GM19397 (cell line): ENCODE results near the gene CAV3.
"Not testable (repeated sequence)": the region's sequence is repeated elsewhere in the genome, so short reads cannot be mapped to it uniquely, and the experiment has no call there.

Experiments
- ATAC-seq: cut with Tn5 transposase; IDR thresholded peaks from one replicate; pipeline ENCODE4 v1.9.1; 2021; ENCODE audit warnings: mild to moderate bottlenecking, moderate library complexity; ENCODE audit not compliant: unreplicated experiment

Gene CAV3

DNA sequence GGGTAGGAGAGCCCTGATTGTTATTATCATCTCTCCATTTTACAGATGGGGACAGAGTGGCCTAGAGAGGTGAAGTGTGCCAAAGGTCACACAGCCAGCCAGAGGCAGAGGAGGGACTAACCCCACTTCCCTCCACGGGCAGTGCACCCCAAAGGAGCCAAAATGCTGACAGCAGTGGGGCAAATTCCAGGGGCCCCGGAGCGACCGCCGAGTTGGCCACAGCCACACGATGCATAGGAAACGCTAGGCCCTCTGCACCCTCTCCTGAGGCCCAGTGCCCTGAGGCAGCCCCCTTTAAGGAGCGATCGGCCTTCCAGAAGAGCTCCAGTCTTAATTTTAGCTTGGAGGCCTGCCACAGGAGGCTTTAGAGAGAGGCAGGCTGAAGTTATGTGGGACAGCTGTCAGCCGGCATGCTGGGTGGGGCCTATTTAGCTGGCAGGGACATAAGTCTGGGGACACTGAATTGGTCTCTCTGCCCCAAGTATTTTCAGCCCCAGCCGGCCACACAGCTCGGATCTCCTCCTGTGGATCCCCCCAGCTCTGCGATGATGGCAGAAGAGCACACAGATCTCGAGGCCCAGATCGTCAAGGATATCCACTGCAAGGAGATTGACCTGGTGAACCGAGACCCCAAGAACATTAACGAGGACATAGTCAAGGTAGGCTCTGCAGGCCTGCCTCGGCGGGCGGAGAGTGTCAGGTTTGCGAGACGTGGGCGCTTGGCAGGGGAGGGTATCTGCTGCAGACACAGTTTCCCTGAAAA lies at the start of gene CAV3:
Gene CAV3 (plus strand): TSS at position 471 of the 763 bp plus-strand sequence. CDS start 75 bp downstream, at position 546.
- ATAC-seq = no peak

DNA sequence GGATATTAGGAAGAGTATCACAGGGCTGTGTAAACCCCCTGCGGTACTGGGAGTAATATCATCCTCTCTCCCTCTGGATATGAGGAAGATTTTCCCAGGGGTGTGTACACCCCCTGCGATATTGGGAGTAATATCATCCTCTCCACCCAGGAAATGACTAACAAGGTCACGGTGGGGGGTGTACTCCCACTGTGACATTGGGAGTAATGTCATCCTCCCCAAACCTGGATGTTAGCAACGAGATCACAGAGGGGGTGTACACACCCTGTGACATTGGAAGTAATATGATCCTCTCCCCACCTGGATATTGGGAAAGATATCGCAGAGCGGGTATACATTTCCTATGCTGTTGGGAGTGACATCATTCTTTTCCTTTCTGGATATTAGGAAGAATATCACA lies 48.6 kb upstream of the CAV3 start:
- not testable (repeated sequence) for ATAC-seq

DNA sequence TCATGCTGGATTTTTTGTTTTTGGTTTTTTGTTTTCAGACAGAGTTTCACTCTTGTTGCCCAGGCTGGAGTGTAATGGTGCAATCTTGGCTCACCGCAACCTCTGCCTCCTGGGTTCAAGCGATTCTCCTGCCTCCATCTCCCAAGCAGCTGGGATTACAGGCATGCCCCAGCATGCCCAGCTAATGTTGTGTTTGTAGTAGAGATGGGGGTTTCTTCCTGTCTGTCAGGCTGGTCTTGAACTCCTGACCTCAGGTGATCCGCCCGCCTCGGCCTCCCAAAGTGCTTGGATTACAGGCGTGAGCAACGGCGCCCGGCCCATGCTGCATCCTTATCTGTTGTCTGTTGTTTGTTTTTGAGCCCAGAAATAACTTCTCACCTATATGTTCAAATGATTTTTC lies 42.3 kb upstream of the CAV3 start:
- not testable (repeated sequence) for ATAC-seq

DNA sequence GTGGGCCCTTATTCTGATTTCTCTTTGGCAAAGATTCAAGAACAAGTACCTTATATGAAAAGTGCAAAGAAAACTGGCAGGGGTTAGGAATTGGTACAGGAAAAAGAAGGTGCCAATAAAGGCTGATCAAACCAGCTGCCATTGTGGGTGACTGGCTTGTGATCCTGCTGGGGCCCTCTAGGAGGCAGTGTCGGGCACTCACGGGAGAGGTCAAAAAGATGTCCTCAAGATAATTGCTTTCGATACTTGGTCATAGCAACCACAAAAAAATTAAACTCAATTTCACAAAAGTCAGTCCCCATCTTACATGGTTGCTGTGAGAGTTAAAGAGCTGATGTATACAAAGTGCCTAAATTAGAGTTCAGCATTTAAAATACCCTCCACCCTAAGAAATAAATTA lies 31.0 kb upstream of the CAV3 start:
- no peak for ATAC-seq

DNA sequence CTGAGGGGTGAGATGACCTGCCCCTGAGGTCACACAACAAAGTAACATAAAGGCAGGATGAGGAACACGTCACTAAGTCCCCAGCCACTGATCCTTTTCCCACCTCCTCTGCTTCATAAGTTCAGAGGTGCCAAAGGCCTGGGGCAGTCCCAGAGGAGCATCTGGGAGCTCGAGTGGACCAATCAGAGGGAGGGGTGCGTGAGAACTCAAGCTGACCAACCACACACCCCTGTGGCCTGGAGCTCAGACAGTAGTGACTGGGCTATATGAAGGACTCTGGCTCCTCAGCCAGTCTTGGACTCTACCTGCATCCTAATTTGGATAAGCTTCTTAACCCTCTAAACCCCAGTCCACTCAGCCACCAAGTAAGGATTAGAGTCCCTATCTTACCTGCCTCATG lies 28.0 kb upstream of the CAV3 start:
- no peak for ATAC-seq

DNA sequence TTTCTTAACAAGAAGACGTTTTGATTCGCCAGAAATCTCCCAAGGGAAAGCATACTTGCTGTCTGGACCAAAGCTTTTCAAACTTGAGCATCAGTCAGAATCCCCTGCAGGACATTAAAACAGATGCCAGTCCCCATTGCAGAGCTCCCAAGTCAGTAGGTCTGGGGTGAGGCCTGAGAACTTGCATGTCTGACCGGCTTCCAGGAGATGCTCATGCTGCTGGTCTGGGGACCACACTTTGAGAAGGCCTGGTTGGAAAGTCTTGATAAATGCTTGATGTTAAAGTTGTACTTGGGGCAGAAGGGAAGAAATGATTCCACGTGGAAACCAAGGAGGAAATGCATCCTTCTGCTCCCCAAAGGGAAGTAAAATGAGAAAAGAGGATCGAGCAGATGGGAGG lies 24.3 kb upstream of the CAV3 start:
- ATAC-seq = no peak

DNA sequence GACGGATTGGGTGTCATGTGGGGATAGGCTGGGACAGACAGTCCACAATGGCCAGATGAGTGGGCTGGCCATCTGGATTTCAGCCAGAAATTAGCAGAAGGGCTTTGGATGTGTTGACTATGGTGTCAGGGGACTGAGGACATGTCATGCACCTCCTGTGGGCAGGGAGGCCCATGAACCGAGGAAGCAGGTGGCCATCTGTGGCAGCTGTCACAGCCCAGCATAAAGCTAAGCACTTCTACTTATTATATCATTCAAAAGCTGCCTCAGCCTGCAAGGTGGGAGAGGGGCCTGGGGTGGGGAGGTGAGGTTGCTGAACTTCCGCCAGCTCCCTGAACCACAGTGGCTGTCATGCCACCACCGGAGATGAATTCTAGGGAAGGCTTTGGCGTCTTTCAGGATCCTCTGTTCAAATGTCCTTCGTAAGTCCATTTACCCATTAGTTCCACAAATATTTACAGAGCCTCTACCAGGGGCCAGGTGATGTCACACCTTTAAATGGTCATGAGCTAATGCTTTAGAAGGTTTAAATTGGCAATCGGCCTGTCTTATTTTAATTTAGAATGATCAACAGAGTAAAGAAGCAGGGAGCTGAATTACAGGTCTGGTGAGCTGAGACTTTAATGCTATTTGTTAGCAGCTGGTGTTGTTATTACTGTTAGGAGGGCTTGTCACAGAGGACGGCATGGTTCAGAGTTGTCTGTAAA lies 23.6 kb upstream of the CAV3 start:
- no peak for ATAC-seq

DNA sequence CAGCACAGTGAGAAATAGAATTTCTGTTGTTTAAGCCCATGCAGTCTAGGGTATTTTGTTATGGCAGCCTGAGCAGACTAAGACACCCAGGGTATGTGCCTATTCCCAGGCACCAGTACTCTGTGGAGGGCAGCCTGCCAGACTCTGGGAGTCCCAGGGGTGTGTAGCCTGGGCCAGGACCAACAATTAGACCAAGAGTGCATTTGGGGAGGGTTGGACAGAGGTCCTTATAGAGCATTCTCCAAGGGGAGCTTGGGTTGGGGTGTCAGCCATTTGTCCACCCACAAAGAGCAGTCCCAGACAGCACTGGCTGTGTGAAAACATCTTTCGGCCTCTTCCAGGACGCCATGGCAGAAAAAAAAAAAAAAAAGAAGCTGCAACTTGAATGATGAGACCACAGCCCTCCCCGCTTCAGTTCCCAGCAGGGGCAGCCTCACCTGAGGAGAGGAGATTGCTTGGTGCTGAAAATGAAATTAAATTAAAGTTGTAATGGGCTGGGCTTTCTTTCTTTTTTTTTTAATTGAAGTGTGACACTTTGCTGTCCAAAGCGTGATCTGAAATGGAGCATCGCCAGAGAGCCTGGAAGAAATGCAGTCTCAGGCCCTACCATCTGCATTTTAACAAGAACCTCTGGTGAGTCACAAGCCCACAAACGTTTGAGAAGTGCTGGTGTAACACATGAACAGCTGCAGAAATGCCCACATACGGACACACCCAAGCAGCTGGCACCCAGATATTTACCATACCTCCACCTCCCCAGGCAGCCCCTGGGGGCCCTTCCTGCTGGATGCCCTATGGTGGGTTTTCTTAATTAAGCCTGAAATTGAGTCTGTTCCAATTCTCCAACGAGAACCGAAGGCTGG lies 21.3 kb upstream of the CAV3 start:
- no peak for ATAC-seq

DNA sequence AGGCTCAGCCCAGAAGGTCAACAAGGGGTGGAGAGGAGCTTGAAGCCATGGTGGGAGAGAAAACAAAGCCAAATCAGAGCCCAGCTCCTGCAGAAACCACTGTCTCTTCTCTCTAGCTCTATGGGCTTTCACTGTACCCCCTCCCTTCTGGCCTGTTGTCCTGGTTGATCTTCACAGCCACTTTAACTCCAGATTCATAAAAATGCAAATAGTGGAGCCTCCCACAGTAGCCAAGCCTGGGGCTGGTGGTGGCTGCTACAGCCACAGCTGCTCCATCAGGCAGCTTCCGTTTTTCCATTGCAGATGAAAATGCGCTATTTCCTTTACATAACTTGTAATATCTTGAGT lies 20.7 kb upstream of the CAV3 start:
- no peak for ATAC-seq

DNA sequence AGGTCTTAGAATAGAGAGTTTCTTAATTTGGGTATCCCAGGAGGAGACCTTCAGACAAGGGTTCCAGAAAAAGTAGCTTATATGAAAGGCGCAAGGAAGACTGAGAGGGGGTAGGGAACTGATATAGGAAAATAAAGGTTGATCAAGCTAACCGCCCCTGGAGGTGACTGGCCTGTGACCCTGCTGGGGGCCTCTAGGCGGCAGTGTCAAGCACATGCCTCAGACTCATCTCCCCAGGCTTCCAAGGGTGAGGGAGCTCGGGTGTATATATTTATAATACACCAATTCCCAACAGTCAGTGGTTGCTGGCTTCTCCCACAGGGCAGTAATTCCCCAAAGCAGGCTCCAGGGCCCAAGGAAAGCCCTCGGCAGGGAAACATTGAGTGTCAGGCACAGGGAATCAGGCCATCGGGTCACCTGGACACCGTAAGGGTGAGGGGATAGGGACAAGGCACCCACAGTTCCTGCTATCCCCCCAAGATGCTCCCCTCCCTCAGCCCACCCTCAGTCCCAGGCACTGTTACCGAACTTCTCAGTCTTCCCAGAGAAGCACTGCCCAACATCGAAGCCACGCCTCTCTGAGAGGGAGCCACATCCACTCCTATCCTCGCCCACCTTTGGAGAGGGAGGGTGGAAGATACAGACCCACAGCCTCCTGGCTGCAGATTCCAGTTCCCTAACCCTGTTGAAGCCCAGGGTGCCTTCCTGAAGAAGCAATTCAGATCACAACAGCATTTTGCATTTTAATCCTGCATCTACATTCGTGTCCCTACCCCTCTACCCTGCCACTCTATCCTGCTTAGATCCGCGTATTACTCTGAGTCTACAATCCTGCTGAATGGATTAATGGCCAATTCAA lies 19.5 kb upstream of the CAV3 start:
- no peak for ATAC-seq

DNA sequence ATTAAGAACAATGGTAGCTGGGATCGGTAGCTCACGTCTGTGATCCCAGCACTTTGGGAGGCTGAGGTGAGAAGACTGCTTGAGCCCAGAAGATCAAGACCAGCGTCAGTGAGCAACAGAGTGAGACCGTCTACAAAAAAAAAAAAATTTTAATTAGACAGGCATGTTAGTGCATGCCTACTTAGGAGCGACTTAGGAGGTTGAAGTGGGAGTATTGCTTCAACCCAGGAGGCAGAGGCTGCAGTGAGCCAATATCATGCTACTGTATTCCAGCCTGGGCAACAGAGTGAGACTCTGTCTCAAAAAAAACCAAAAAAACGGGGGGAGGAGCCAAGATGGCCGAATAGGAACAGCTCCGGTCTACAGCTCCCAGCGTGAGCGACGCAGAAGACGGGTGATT lies 17.8 kb upstream of the CAV3 start:
- not testable (repeated sequence) for ATAC-seq

DNA sequence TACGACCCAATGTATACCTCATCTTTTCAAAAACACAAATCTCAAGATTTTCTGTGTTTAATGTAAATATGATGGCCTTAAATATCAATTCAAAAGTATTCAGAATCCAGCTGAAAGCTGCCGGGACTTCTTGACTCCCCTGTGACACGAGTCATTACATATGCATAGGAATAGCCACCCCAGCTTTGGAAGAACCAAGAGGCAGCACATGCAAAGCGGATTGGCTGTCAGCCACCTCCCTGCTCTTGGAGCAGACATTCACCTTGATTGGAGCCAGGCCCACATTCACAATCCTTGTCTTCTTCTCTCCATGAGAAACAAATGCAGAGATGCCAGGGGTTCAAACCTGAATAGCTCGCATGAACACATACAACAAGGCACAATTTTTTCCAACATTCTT lies 10.8 kb upstream of the CAV3 start:
- ATAC-seq = no peak

DNA sequence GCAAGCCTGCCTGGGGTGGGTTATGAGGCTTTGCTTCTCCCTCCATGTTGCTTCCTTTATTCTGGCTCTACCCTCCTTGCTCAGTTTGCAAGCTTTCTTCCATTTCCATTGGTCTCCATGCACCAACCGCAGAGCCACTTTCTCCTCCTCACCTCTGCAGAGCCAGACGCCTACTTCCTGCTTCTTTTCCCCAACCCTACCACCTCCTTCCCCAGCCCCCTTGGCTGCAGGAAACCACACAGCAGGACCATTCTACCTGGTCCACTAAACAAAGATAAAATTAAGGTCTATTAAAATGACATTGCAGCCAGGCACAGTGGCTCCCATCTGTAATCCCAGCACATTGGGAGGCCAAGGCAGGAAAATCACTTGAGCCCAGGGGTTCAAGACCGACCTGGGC lies 10.0 kb upstream of the CAV3 start:
- ATAC-seq = no peak

DNA sequence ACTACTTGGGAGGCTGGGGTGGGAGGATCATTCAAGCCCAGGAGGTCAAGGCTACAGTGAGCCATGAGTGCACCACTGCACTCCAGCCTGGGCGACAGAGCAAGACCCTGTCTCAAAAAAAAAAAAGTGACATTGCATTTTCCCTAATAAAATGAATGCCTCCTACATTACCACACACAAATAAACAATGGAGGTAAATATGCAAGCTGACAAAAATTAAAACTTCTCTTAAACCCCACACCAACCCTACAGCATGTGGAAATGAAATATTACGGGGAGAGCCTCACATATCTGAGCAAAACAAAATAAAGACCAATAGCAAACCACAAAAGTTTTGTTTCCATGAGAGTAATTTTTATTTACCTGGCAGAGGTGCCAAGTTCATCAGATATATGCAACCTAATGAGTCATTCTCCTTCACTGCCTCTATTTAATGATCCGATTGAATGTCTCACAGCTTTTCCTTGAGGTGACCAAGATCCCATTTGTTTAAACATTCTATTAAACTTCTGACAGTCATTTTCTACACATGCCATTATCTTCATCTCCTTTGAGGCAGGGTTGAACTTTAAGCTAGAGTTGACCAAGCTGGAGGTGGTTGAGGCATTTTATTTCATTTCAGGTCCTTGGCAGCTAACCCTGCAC lies 9.4 kb upstream of the CAV3 start:
- ATAC-seq = no peak

DNA sequence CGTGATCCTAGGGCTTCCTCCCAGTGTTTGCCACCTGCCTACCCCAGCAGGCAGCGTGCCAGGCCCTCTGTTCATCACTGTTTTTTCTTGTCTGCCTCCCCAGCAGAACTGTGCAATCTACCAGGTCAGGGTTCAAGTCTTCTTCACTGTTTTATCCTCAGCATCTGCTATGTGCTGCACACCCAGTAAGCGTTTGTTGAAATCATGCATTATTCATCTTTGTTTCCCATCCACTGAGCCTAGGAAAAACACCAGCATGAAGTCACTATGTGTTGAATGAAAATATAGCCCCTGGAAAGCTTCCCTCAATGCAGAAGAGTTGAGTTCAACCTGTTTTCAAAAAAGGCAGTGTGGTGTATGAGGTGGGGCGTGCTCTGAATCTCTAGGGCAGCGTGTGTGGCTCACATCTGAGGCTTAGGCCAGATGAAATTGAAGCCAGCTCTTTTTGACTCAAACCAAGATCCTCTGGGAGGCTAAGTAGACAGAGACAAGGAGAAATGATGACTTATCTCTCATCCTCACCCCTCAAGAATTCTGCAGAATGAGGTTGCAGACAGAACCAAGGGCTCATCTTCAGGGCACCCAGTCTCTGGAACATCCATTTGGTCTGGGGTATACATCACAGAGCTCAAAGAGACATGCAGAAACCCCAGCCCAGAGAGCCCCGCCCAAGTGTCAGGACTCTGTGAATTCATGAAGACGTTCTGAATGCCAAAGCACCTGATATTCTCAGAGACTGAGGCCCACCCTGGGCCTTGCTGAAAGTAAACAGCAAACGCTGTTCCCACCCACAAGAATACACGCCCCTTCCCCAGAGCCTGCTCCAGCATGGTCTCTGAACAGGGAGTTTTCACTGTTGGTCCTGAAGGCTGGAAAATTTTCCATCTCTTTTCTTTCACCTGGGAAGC lies 5.7 kb upstream of the CAV3 start:
- no peak for ATAC-seq

DNA sequence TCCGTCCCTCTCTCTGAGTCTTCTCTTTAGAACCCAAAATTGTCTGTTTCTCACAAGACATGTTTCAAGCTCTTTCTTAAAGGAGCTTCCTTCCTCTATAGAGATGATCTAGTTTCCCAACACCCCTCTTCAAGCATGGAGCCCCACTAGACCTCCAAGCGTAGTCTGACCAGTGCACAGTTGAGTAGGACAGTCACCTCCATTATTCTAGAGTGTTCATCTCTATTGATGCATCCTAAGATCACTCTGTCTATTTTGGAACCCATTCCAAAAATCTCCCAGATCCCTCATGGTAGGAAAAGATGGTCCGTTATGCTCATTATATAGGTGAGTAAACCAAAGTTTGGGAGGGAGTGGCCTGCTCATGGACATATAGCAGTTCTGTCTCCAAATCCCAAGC lies 4.1 kb upstream of the CAV3 start:
- ATAC-seq = no peak

DNA sequence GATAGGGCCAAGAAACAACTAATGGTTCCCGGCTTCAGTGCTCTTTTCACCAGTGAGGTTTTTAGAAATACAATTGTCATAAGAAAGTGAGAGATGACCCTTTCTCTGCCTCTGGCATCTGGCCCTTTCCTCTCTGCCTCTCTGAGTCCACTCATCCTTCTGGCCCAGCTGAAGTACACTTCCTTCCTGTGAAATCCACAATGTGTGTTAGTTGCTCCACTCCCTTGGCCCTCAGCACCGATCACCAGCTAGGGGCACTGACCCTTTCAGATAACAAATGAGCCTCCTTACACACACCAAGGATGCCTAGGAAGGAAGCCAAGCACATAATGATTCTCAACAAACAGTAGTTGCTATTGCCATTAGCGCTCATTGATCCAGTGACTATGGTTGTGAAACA lies 2.9 kb upstream of the CAV3 start:
- no peak for ATAC-seq

DNA sequence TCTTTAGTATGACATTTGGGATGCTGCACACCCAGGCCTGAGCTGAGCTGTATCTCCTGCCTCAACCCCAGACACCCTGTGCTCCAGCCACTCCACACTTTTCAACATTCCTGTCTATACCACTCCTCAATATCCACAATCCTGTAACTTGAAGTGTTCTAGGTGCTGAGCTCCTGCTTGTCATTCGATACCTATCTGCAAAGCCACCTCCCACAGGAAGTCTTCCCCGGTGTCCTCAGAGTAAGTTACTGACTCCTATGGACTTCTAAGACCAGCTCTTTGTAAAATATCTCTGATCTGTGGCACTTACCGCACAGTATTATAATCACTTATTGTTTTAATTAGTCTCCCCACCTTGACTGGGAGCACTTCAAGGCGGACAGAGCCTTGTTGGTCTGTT lies 1.2 kb upstream of the CAV3 start:
- ATAC-seq = no peak

DNA sequence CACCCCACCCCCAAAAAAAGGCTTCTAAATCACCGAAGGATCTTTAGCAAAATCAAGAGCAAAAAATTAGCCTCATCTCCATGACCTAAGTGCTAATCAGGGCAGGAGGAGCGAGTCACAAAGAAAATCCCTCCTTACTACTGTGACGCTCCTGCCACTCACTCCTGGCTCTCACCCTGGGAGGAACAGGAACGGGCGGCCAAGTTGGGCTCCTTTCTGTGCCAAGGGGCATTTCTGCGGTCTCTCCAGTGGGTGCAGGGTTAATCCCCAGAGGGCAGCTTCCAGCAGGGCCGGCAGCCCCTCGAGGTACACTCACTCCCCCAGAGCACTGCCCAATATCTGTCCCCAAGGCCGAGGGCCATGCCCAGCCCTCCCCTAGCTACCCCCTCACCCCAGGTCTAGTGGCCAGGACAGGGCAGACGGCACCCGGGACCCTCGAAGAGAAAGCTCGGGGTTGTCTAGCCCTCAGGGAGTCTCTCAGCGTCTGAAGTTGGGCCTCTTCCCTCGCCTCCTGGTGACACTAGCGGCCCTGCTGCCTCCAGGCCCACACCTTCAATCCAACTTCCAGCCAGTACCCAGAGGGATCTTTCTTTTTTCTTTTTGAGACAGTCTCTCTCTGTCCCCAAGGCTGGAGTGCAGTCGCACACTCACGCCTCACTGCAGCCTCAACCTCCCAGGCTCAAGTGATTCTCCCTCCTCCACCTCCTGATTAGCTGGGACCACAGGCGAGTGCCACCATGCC lies 706 bp downstream of the CAV3 start:
- ATAC-seq = no peak
